ENCODE results near the gene FCER1A. TPM values are rescaled to one million over a fixed set of nuclear protein-coding genes. Genes with fewer than 3 reads are reported as not detected.

The FCER1A gene
- total RNA-seq, 1 donor from 2014 or later = not detected

- intact Hi-C loops (cut with DNase I) = no loop called here
- Histone ChIP-seq H3K27ac (no peak overlapping the region), H3K4me1 (no peaks in the 10 kb centered on the region), H3K27me3 (no peaks in the 10 kb centered on the region), H3K36me3 (no peaks in the 10 kb centered on the region), H3K4me3 (no peak overlapping the region), H3K9me3 (no peaks in the 10 kb centered on the region)
- TF ChIP-seq CTCF (IDR thresholded peaks at IDR 0.05) = no peak
- DNase-seq (ENCODE audit: low spot score in 2 of 2) = no peak
Measured at GRCh38 chr1:159300146-159300545, 2.0 kb upstream of the FCER1A start.

- H3K36me3 ChIP-seq = no peaks in the 10 kb centered on the region
- no peak for DNase-seq (ENCODE audit: low spot score in 2 of 2)
- no peak overlapping the region for H3K27ac ChIP-seq
- TF ChIP-seq CTCF (IDR thresholded peaks at IDR 0.05) = no peak
- H3K4me1 ChIP-seq = no peaks in the 10 kb centered on the region
- intact Hi-C loops (cut with DNase I) = no loop called here
- H3K27me3 ChIP-seq = no peaks in the 10 kb centered on the region
- no peaks in the 10 kb centered on the region for H3K9me3 ChIP-seq
- no peak overlapping the region for H3K4me3 ChIP-seq
Measured at GRCh38 chr1:159307346-159308020, 5.3 kb downstream of the FCER1A start.

- no peak overlapping the region for H3K4me3 ChIP-seq
- DNase-seq (ENCODE audit: low spot score in 2 of 2) = no peak
- no peaks in the 10 kb centered on the region for H3K9me3 ChIP-seq
- H3K27me3 ChIP-seq = no peaks in the 10 kb centered on the region
- intact Hi-C loops (cut with DNase I) = no loop called here
- no peak overlapping the region for H3K27ac ChIP-seq
- no peak for TF ChIP-seq CTCF (IDR thresholded peaks at IDR 0.05)
- no peaks in the 10 kb centered on the region for H3K4me1 ChIP-seq
- H3K36me3 ChIP-seq = no peaks in the 10 kb centered on the region
Measured at GRCh38 chr1:159311679-159312078, 9.5 kb downstream of the FCER1A start.

GRCh38 chr1:159315381-159315780 lies 13.2 kb downstream of the FCER1A start:
- no peaks in the 10 kb centered on the region for H3K4me1 ChIP-seq
- no peaks in the 10 kb centered on the region for H3K9me3 ChIP-seq
- intact Hi-C loops (cut with DNase I) = no loop called here
- no peak overlapping the region for H3K27ac ChIP-seq
- no peaks in the 10 kb centered on the region for H3K27me3 ChIP-seq
- H3K36me3 ChIP-seq = no peaks in the 10 kb centered on the region
- TF ChIP-seq CTCF (IDR thresholded peaks at IDR 0.05) = no peak
- DNase-seq (ENCODE audit: low spot score in 2 of 2) = no peak
- no peak overlapping the region for H3K4me3 ChIP-seq

- Histone ChIP-seq H3K4me3 (no peak overlapping the region), H3K9me3 (no peaks in the 10 kb centered on the region), H3K36me3 (no peaks in the 10 kb centered on the region), H3K27ac (no peak overlapping the region), H3K27me3 (no peaks in the 10 kb centered on the region), H3K4me1 (no peaks in the 10 kb centered on the region)
- TF ChIP-seq CTCF (IDR thresholded peaks at IDR 0.05) = no peak
- intact Hi-C loops (cut with DNase I) = no loop called here
- DNase-seq (ENCODE audit: low spot score in 2 of 2) = no peak
Measured at GRCh38 chr1:159318784-159319551, 16.8 kb downstream of the FCER1A start.
